Measurements from ENCODE around the gene ABCB10. TPM values are rescaled to one million over a fixed set of nuclear protein-coding genes. Genes with fewer than 3 reads are reported as not detected.
"Not testable (repeated sequence)": the region's sequence is repeated elsewhere in the genome, so short reads cannot be mapped to it uniquely, and the experiment has no call there.

The ABCB10 gene
- total RNA-seq, 1 experiment from 2014 or later: 13.6 TPM

GRCh38 chr1:229537894-229538293, 20.6 kb downstream of the ABCB10 start:
- DNase-seq (ENCODE audit: low spot score): no peak

- no peak for DNase-seq (ENCODE audit: low spot score)
These were observed 21.5 kb downstream of the ABCB10 start for GRCh38 chr1:229536982-229537381.

GRCh38 chr1:229535230-229535629, 23.3 kb downstream of the ABCB10 start:
- DNase-seq (ENCODE audit: low spot score): no peak

GRCh38 chr1:229531326-229531725, 27.2 kb downstream of the ABCB10 start:
- DNase-seq (ENCODE audit: low spot score): no peak

GRCh38 chr1:229529639-229530038, 28.9 kb downstream of the ABCB10 start:
- DNase-seq (ENCODE audit: low spot score): no peak

GRCh38 chr1:229526695-229527094, 31.8 kb downstream of the ABCB10 start:
- no peak for DNase-seq (ENCODE audit: low spot score)

GRCh38 chr1:229523052-229523451, 35.5 kb downstream of the ABCB10 start:
- no peak for DNase-seq (ENCODE audit: low spot score)

- peak; percentile 68 for DNase-seq (ENCODE audit: low spot score)
These were observed 43.8 kb downstream of the ABCB10 start for GRCh38 chr1:229514578-229515275.

- DNase-seq (ENCODE audit: low spot score): not testable (repeated sequence)
These were observed 46.9 kb downstream of the ABCB10 start for GRCh38 chr1:229511625-229512024.

- DNase-seq (ENCODE audit: low spot score): not testable (repeated sequence)
These were observed 47.3 kb downstream of the ABCB10 start for GRCh38 chr1:229511201-229511600.

- peak; percentile 29 for DNase-seq (ENCODE audit: low spot score)
These were observed 48.9 kb downstream of the ABCB10 start for GRCh38 chr1:229509576-229509975.

GRCh38 chr1:229508823-229509337, 49.6 kb downstream of the ABCB10 start:
- no peak for DNase-seq (ENCODE audit: low spot score)

GRCh38 chr1:229507951-229508822, 50.3 kb downstream of the ABCB10 start, which contains the start of gene NUP133:
TSS of gene NUP133 (minus strand) at chr1:229508341. CDS start at chr1:229508249, 92 bp downstream.
- DNase-seq (ENCODE audit: low spot score): peak; percentile 97

GRCh38 chr1:229507502-229507901, 51.0 kb downstream of the ABCB10 start:
- DNase-seq (ENCODE audit: low spot score): no peak

- DNase-seq (ENCODE audit: low spot score): no peak
These were observed 51.9 kb downstream of the ABCB10 start for GRCh38 chr1:229506633-229507032.

- no peak for DNase-seq (ENCODE audit: low spot score)
These were observed 62.7 kb downstream of the ABCB10 start for GRCh38 chr1:229495782-229496181.

- no peak for DNase-seq (ENCODE audit: low spot score)
These were observed 71.3 kb downstream of the ABCB10 start for GRCh38 chr1:229487181-229487580.

GRCh38 chr1:229485318-229485717, 73.2 kb downstream of the ABCB10 start:
- DNase-seq (ENCODE audit: low spot score): no peak

GRCh38 chr1:229482511-229482910, 76.0 kb downstream of the ABCB10 start:
- no peak for DNase-seq (ENCODE audit: low spot score)

- DNase-seq (ENCODE audit: low spot score): no peak
These were observed 78.0 kb downstream of the ABCB10 start for GRCh38 chr1:229480495-229480894.

- DNase-seq (ENCODE audit: low spot score): no peak
These were observed 78.7 kb downstream of the ABCB10 start for GRCh38 chr1:229479660-229480399.

- no peak for DNase-seq (ENCODE audit: low spot score)
These were observed 79.7 kb downstream of the ABCB10 start for GRCh38 chr1:229478852-229479251.
